Measurements from ENCODE around the gene FLNB. TPM values are rescaled to one million over a fixed set of nuclear protein-coding genes. Genes with fewer than 3 reads are reported as not detected.
A peak's percentile ranks its signal among the peaks of the same experiment; 100 is the strongest.

FLNB gene
- total and polyA plus RNA-seq, 2 of the 13 experiments (the other 11 are each of a cell fraction or from before 2014, with no cell fraction given): 106 to 130 TPM

GRCh38 chr3:58001086-58001467 is 7.1 kb upstream of the FLNB start:
- H3K27me3 ChIP-seq (ENCODE audit: control insufficient read depth in 1 of 2, insufficient read depth in 2 of 2, low read length in 2 of 2): no peaks in the 10 kb centered on the region
- no peak for FAIRE-seq
- no peak overlapping the region for H3K27ac ChIP-seq (ENCODE audit: extremely low read length, insufficient read depth, low read length)
- H3K4me1 ChIP-seq (ENCODE audit: insufficient read depth, low read length): peaks cover 53% of the 10 kb centered on the region
- H3K79me2 ChIP-seq (ENCODE audit: insufficient read depth, low read length): no peaks in the 10 kb centered on the region
- no peak for ATAC-seq
- H4K20me1 ChIP-seq (ENCODE audit: insufficient read depth, low read length): no peaks in the 10 kb centered on the region
- no peaks in the 10 kb centered on the region for H3K9me3 ChIP-seq (ENCODE audit: low read length)
- POLR2A ChIA-PET: no interaction called here
- H3K4me3 ChIP-seq (replicated peaks in 1 of 3; ENCODE audit: insufficient read depth in 1 of 3, low read depth in 2 of 3, low read length in 3 of 3): no peak overlapping the region
- intact Hi-C loops (cut with micrococcal nuclease; ENCODE audit: unreplicated experiment) (no loop called here), in situ Hi-C loops (cut with HindIII; ENCODE audit: extremely low pct_ligation_motif_present, low pct_unique_long_range_greater_than_20kb) (no loop called here)
- H3K4me2 ChIP-seq (ENCODE audit: low read depth, low read length): no peak overlapping the region
- TF ChIP-seq ARID4A (CRISPR knock-in tag; IDR thresholded peaks at IDR 0.05; ENCODE audit: borderline replicate concordance) (no peak), CBX1 (IDR thresholded peaks at IDR 0.05; ENCODE audit: low read depth) (no peak), ZFP90 (CRISPR knock-in tag; IDR thresholded peaks at IDR 0.05; ENCODE audit: borderline replicate concordance) (no peak), SNAPC5 (CRISPR knock-in tag; IDR thresholded peaks at IDR 0.05; ENCODE audit: borderline replicate concordance) (no peak), ZKSCAN5 (CRISPR knock-in tag; IDR thresholded peaks at IDR 0.05) (no peak), ATF7-NPFF (CRISPR knock-in tag; IDR thresholded peaks at IDR 0.05; ENCODE audit: low read depth) (no peak), ZNF629 (CRISPR knock-in tag; conservative IDR thresholded peaks at IDR 0.05) (peak; percentile 68), KLF15 (CRISPR knock-in tag; IDR thresholded peaks at IDR 0.05; ENCODE audit: borderline replicate concordance) (no peak)
- WGBS (ENCODE audit: low lambda C conversion rate): 81% methylated on average over 3 of the region's 3 CpGs
- no peaks in the 10 kb centered on the region for H3K36me3 ChIP-seq (replicated peaks in 1 of 2; ENCODE audit: control insufficient read depth in 1 of 2, insufficient read depth in 2 of 2, low read length in 2 of 2)
- no peak overlapping the region for H3K9ac ChIP-seq (ENCODE audit: insufficient read depth, low read depth, low read length)
- no peak overlapping the region for H2AFZ ChIP-seq (ENCODE audit: low read length)
- BruUV-seq (replicated peaks): no TSS peak
- DNase-seq (ENCODE audit: low spot score): no peak
- CTCF ChIA-PET (ENCODE audit: low intra/inter-chr PET ratio, low total read pairs): no interaction called here
